MCF 10A (cell line): Measurements from ENCODE around the gene MRI1. TPM values are rescaled to one million over a fixed set of nuclear protein-coding genes. Genes with fewer than 3 reads are reported as not detected.
A peak's percentile ranks its signal among the peaks of the same experiment; 100 is the strongest.

ENCODE experiments used
- BruUV-seq: library from RNA; stranded (reverse); fragments of 400-500 nt; replicated peaks from 2 replicates; lab custom pipeline; 2021; lab: Mats Ljungman, UMichigan
- CTCF ChIA-PET: fragments of 300-600 bp; sonication (Branson Sonifier 250); formaldehyde crosslinking; extraction: SDS; loops from one replicate; lab custom pipeline; 2021; ENCODE audit warnings: antibody characterized with exemption, inconsistent platforms; lab: Yijun Ruan, JAX
- POLR2A ChIA-PET: fragments of 300-600, 350-650 bp; sonication (Branson Sonifier 250); formaldehyde crosslinking; extraction: SDS; loops from one replicate; lab custom pipeline; 2020; ENCODE audit warnings: antibody characterized with exemption, inconsistent platforms; lab: Yijun Ruan, JAX
- DNase-seq: peaks from one replicate; pipeline ENCODE4 v3.0.0-alpha.2; 2018; ENCODE audit not compliant: unreplicated experiment
- H3K27ac Mint-ChIP-seq: one replicate; pipeline ENCODE4 v1.8.0; 2022; ENCODE audit warnings: mild to moderate bottlenecking, low read depth, mixed read lengths; ENCODE audit not compliant: unreplicated experiment
- H3K27me3 Mint-ChIP-seq: one replicate; pipeline ENCODE4 v1.8.0; 2022; ENCODE audit warnings: mixed read lengths; ENCODE audit not compliant: insufficient read depth, unreplicated experiment
- H3K36me3 Mint-ChIP-seq: one replicate; pipeline ENCODE4 v1.8.0; 2022; ENCODE audit warnings: mild to moderate bottlenecking, moderate library complexity, mixed read lengths; ENCODE audit not compliant: insufficient read depth, unreplicated experiment
- H3K4me1 Mint-ChIP-seq: one replicate; pipeline ENCODE4 v1.8.0; 2022; ENCODE audit warnings: mixed read lengths; ENCODE audit not compliant: insufficient read depth, unreplicated experiment
- H3K4me3 Mint-ChIP-seq: one replicate; pipeline ENCODE4 v1.8.0; 2022; ENCODE audit warnings: mild to moderate bottlenecking, moderate library complexity, mixed read lengths; ENCODE audit not compliant: unreplicated experiment
- H3K9me3 Mint-ChIP-seq: one replicate; pipeline ENCODE4 v1.8.0; 2022; ENCODE audit warnings: mixed read lengths; ENCODE audit not compliant: unreplicated experiment
- intact Hi-C: fragments of 100-400 bp; cut with micrococcal nuclease; formaldehyde crosslinking; loops from 2 replicates; pipeline ENCODE4 v1.14.1; 2022
- total RNA-seq: library from RNA; stranded (reverse); gene quantifications from 2 replicates; pipeline ENCODE4 v1.2.3, GENCODE V29; 2022
- TF ChIP-seq, protein P1 (sequence below): fragments of 200-600 bp; IDR thresholded peaks from one replicate; pipeline ENCODE4 v1.8.0; 2022; ENCODE audit warnings: antibody characterized with exemption, mild to moderate bottlenecking; ENCODE audit not compliant: unreplicated experiment

The MRI1 gene
- total RNA-seq, 1 experiment from 2014 or later: 27.0 TPM

DNA sequence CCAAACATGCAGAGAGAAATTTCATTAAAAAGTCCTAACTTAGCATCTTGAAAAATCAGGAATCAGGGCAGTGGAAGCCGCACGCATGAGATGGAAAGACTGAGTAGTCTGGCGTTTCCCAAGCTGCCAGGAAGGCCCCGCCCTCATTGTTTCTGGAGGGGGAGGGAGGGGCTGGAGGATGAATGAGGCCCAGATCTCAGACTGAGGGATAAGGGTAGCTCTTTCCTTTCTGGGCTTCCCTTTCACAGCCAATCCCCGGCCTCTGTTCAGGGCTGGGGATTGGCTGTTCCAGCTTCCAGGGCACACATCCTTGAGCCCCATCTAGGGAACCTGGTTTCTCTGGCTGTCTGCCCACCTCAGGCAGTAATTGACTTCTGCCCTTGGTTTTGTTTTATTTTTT, 17.2 kb downstream of the MRI1 start:
- Mint-ChIP-seq H3K36me3 (peaks cover 21% of the 10 kb centered on the region), H3K27ac (no peak overlapping the region), H3K9me3 (no peaks in the 10 kb centered on the region), H3K4me3 (no peak overlapping the region), H3K4me1 (peaks cover 17% of the 10 kb centered on the region), H3K27me3 (no peaks in the 10 kb centered on the region)
- no TSS peak for BruUV-seq
- TF ChIP-seq, protein P1, sequence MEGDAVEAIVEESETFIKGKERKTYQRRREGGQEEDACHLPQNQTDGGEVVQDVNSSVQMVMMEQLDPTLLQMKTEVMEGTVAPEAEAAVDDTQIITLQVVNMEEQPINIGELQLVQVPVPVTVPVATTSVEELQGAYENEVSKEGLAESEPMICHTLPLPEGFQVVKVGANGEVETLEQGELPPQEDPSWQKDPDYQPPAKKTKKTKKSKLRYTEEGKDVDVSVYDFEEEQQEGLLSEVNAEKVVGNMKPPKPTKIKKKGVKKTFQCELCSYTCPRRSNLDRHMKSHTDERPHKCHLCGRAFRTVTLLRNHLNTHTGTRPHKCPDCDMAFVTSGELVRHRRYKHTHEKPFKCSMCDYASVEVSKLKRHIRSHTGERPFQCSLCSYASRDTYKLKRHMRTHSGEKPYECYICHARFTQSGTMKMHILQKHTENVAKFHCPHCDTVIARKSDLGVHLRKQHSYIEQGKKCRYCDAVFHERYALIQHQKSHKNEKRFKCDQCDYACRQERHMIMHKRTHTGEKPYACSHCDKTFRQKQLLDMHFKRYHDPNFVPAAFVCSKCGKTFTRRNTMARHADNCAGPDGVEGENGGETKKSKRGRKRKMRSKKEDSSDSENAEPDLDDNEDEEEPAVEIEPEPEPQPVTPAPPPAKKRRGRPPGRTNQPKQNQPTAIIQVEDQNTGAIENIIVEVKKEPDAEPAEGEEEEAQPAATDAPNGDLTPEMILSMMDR: no peak
- peak; percentile 76 for DNase-seq
- ChIA-PET CTCF (interaction anchor here (0.6 to 8.3 kb wide), 3 partner anchors 81 to 447 kb away, joined by 3 to 107 read pairs (median 3); no protein-coding TSS in a partner anchor), POLR2A (interaction anchor here (1.0 to 3.4 kb wide), 4 partner anchors 7 to 81 kb away, joined by 3 to 17 read pairs (median 5); partner anchors contain the start of genes C19orf53 and ZSWIM4)
- intact Hi-C loops: no loop called here

DNA sequence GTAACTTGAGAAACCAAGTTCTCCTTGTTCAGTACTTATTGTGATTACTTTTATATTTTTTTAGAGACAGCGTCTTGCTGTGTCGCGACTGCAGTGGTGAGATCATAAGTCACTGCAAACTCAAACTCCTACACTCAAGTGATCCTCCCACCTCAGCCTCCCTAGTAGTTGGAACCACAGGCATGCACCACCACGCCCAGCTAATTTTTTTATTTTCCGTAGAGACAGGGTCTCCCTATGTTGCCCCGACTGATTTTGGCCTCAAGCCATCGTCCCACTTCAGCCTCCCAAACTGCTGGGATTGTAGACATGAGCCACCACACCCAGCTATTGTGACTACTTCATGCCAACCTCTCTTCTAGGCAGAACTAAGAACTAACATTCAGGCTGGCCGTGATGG, 18.2 kb downstream of the MRI1 start:
- H3K9me3 Mint-ChIP-seq: no peaks in the 10 kb centered on the region
- DNase-seq: no peak
- H3K4me1 Mint-ChIP-seq: peaks cover 14% of the 10 kb centered on the region
- POLR2A ChIA-PET: interaction anchor here (0.7 to 3.4 kb wide), 4 partner anchors 8 to 80 kb away, joined by 4 to 17 read pairs (median 6); partner anchors contain the start of genes C19orf53 and ZSWIM4
- BruUV-seq: no TSS peak
- H3K27me3 Mint-ChIP-seq: no peaks in the 10 kb centered on the region
- H3K4me3 Mint-ChIP-seq: no peak overlapping the region
- TF ChIP-seq, protein P1: no peak
- H3K27ac Mint-ChIP-seq: no peak overlapping the region
- CTCF ChIA-PET: interaction anchor here (0.8 to 8.3 kb wide), 2 partner anchors 37 to 80 kb away, joined by 5 to 107 read pairs; no protein-coding TSS in a partner anchor
- H3K36me3 Mint-ChIP-seq: peaks cover 18% of the 10 kb centered on the region
- intact Hi-C loops: no loop called here

DNA sequence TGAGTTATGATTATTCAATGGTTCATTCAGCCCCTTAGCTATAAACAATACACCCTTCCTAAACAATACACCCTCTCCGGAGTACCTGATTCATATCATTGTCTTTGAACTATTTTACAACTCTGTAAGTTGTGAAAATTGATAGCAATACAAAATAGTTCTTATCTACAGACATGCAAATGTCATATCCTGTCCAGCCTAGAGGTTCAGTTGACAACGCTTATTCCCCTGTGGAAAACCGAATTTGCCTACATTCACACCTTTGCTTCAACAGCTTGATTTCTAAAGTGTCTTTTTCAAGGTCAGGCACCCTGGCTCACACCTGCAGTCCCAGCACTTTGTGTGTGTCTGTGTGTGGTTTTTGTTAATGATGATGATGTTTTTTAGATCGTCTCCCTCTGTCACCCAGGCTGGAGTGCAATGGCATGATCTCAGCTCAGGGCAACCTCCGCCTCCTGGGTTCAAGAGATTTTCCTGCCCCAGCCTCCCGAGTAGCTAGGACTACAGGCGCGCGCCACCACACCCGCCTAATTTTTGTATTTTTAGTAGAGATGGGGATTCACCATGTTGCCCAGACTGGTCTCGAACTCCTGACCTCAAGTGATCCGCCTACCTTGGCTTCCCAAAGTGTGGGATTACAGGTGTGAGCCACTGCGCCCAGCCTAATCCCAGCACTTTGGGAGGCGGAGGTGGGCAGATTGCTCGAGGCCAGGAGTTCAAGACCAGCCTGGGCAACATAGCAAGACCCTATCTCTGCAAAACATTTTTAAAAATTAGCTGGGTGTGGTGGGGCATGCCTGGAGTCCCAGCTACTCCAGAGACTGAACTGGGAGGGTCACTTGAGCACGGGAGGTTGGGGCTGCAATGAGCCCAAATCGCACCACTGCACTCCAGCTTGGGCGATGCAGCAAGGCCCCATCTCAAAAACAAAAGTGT, 19.5 kb downstream of the MRI1 start:
- POLR2A ChIA-PET: interaction anchor here (0.7 to 3.4 kb wide), 8 partner anchors 10 to 79 kb away, joined by 3 to 17 read pairs (median 6); partner anchors contain the start of genes C19orf53 and ZSWIM4
- peaks cover 14% of the 10 kb centered on the region for H3K4me1 Mint-ChIP-seq
- no peak for DNase-seq
- no TSS peak for BruUV-seq
- intact Hi-C loops: no loop called here
- no peak overlapping the region for H3K4me3 Mint-ChIP-seq
- H3K36me3 Mint-ChIP-seq: peaks cover 9% of the 10 kb centered on the region
- CTCF ChIA-PET: interaction anchor here (0.6 to 8.3 kb wide), 11 partner anchors 9 to 251 kb away, joined by 3 to 107 read pairs (median 3); partner anchors contain the start of gene C19orf53
- H3K27me3 Mint-ChIP-seq: no peaks in the 10 kb centered on the region
- TF ChIP-seq, protein P1: no peak
- H3K27ac Mint-ChIP-seq: no peak overlapping the region
- no peaks in the 10 kb centered on the region for H3K9me3 Mint-ChIP-seq
